Measurements from ENCODE around the gene MAN2B2.
A peak's percentile ranks its signal among the peaks of the same experiment; 100 is the strongest.

The MAN2B2 gene

DNA sequence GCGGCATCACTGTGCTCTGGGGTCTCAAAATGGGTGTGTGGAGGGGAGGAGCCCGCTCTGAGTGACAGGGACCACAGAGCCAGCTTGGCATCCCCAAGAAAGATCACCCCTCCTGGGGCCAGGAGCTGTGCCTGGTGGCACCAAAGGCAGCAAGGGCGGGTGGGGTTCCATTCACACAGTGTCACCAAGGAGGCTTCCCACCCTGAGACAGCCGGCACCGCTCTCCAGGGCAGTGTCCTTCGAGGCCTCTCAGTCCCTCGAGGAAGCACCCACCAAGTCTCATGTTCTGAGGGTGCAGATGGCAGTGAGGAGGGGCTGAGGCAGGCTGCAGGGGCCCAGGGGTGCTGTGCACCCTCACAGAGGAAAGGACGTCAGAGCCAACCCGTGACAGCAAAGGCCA lies 44.0 kb upstream of the MAN2B2 start:
- H2BK120ac ChIP-seq (ENCODE audit: insufficient read depth, low read length, poor library complexity): no peak overlapping the region
- no peaks in the 10 kb centered on the region for H3K4me1 ChIP-seq (ENCODE audit: control insufficient read depth in 1 of 2, insufficient read depth in 2 of 2, low read length in 2 of 2)
- H4K12ac ChIP-seq (ENCODE audit: low read depth, low read length): no peak overlapping the region
- H3K18ac ChIP-seq (ENCODE audit: low read length): no peak overlapping the region
- H3K9me3 ChIP-seq (ENCODE audit: insufficient read depth, low read depth, low read length): peaks cover 3% of the 10 kb centered on the region
- H2BK5ac ChIP-seq (ENCODE audit: low read depth, low read length, poor library complexity): no peak overlapping the region
- H3K79me2 ChIP-seq (ENCODE audit: control insufficient read depth, insufficient read depth, low read length, poor library complexity): no peaks in the 10 kb centered on the region
- no peak overlapping the region for H3K14ac ChIP-seq (ENCODE audit: low read length)
- H2BK12ac ChIP-seq (ENCODE audit: low read length): no peak overlapping the region
- no peak overlapping the region for H3K9ac ChIP-seq (ENCODE audit: low read length)
- WGBS (ENCODE audit: extremely low coverage, insufficient coverage, insufficient read length): no CpG with 5 or more reads among the region's 9 CpGs
- H2AK5ac ChIP-seq (ENCODE audit: low read length): no peak overlapping the region
- H3K4me3 ChIP-seq (ENCODE audit: low read depth, low read length): no peak overlapping the region
- H3K27ac ChIP-seq (ENCODE audit: low read depth, low read length): no peak overlapping the region
- H3K4ac ChIP-seq (ENCODE audit: low read depth, low read length): no peak overlapping the region
- H3K79me1 ChIP-seq (ENCODE audit: low read length): no peaks in the 10 kb centered on the region
- no peak for DNase-seq
- no peak overlapping the region for H4K8ac ChIP-seq (ENCODE audit: low read depth, low read length)
- H3K4me2 ChIP-seq (ENCODE audit: low read length): no peak overlapping the region
- no peaks in the 10 kb centered on the region for H3K36me3 ChIP-seq (ENCODE audit: control insufficient read depth in 1 of 2, insufficient read depth in 2 of 2, low read length in 2 of 2)
- no peak overlapping the region for H3K23ac ChIP-seq (ENCODE audit: low read length)
- H3K27me3 ChIP-seq (ENCODE audit: insufficient read depth, low read length): no peaks in the 10 kb centered on the region
- no peak overlapping the region for H4K91ac ChIP-seq (ENCODE audit: low read depth, low read length)
- H2AFZ ChIP-seq (ENCODE audit: insufficient read depth, low read length, poor library complexity): no peak overlapping the region

DNA sequence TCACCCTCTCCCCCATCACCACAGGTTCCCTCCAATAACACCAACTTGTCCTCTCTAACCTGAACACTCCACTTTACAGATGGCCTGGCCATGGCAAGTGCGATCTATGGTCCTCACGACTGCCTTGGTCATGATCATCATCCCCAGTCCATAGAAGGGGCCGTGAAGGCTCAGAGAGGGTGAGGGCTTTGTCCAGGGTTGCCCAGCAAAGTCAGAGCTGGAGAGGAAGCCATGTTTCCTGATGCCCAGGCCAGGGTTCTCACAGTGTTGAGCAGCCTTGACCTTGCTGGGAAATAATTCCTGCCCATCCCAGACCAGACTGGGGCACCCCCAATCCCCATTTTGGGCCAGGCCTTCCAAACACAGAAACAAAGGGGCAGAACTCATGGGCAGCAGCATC lies 42.9 kb upstream of the MAN2B2 start:
- H2AFZ ChIP-seq (ENCODE audit: insufficient read depth, low read length, poor library complexity): no peak overlapping the region
- H4K8ac ChIP-seq (ENCODE audit: low read depth, low read length): no peak overlapping the region
- H4K91ac ChIP-seq (ENCODE audit: low read depth, low read length): no peak overlapping the region
- H3K4me2 ChIP-seq (ENCODE audit: low read length): no peak overlapping the region
- H3K23ac ChIP-seq (ENCODE audit: low read length): no peak overlapping the region
- no peak overlapping the region for H3K4ac ChIP-seq (ENCODE audit: low read depth, low read length)
- H3K27me3 ChIP-seq (ENCODE audit: insufficient read depth, low read length): no peaks in the 10 kb centered on the region
- no peak overlapping the region for H3K4me3 ChIP-seq (ENCODE audit: low read depth, low read length)
- no peaks in the 10 kb centered on the region for H3K79me2 ChIP-seq (ENCODE audit: control insufficient read depth, insufficient read depth, low read length, poor library complexity)
- H3K9ac ChIP-seq (ENCODE audit: low read length): no peak overlapping the region
- H2BK12ac ChIP-seq (ENCODE audit: low read length): no peak overlapping the region
- no peak overlapping the region for H2AK5ac ChIP-seq (ENCODE audit: low read length)
- no peak for DNase-seq
- H3K27ac ChIP-seq (ENCODE audit: low read depth, low read length): no peak overlapping the region
- no peak overlapping the region for H2BK120ac ChIP-seq (ENCODE audit: insufficient read depth, low read length, poor library complexity)
- H3K14ac ChIP-seq (ENCODE audit: low read length): no peak overlapping the region
- H3K36me3 ChIP-seq (ENCODE audit: control insufficient read depth in 1 of 2, insufficient read depth in 2 of 2, low read length in 2 of 2): no peaks in the 10 kb centered on the region
- no CpG with 5 or more reads among the region's 3 CpGs for WGBS (ENCODE audit: extremely low coverage, insufficient coverage, insufficient read length)
- no peak overlapping the region for H3K18ac ChIP-seq (ENCODE audit: low read length)
- no peaks in the 10 kb centered on the region for H3K79me1 ChIP-seq (ENCODE audit: low read length)
- peaks cover 3% of the 10 kb centered on the region for H3K9me3 ChIP-seq (ENCODE audit: insufficient read depth, low read depth, low read length)
- H4K12ac ChIP-seq (ENCODE audit: low read depth, low read length): no peak overlapping the region
- H2BK5ac ChIP-seq (ENCODE audit: low read depth, low read length, poor library complexity): no peak overlapping the region
- H3K4me1 ChIP-seq (ENCODE audit: control insufficient read depth in 1 of 2, insufficient read depth in 2 of 2, low read length in 2 of 2): no peaks in the 10 kb centered on the region

GRCh38 chr4:6532658-6533057 lies 42.3 kb upstream of the MAN2B2 start:
- no peak overlapping the region for H3K4me3 ChIP-seq (ENCODE audit: low read depth, low read length)
- no CpG with 5 or more reads among the region's 9 CpGs for WGBS (ENCODE audit: extremely low coverage, insufficient coverage, insufficient read length)
- DNase-seq: no peak

DNA sequence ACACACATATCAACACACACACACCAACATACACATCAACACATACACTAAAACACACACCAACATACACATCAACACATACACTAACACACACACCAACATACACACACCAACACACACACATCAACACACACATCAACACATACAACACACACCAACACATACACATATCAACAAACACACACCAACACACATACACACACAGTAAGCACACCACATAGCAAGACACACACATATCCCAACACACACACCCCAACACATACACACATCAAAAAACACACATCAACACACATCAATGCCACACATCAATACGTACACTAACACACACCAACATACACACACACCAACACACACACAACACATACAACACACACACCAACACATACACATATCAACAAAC lies 40.9 kb upstream of the MAN2B2 start:
- H4K91ac ChIP-seq (ENCODE audit: low read depth, low read length): no peak overlapping the region
- H3K18ac ChIP-seq (ENCODE audit: low read length): no peak overlapping the region
- H2BK120ac ChIP-seq (ENCODE audit: insufficient read depth, low read length, poor library complexity): no peak overlapping the region
- 100% methylated on average over 1 of the region's 1 CpG for WGBS (ENCODE audit: extremely low coverage, insufficient coverage, insufficient read length)
- H3K36me3 ChIP-seq (ENCODE audit: control insufficient read depth in 1 of 2, insufficient read depth in 2 of 2, low read length in 2 of 2): no peaks in the 10 kb centered on the region
- H3K4me1 ChIP-seq (ENCODE audit: control insufficient read depth in 1 of 2, insufficient read depth in 2 of 2, low read length in 2 of 2): no peaks in the 10 kb centered on the region
- no peaks in the 10 kb centered on the region for H3K27me3 ChIP-seq (ENCODE audit: insufficient read depth, low read length)
- no peak for DNase-seq
- no peak overlapping the region for H2BK12ac ChIP-seq (ENCODE audit: low read length)
- H3K4me2 ChIP-seq (ENCODE audit: low read length): no peak overlapping the region
- H4K12ac ChIP-seq (ENCODE audit: low read depth, low read length): no peak overlapping the region
- H3K79me1 ChIP-seq (ENCODE audit: low read length): no peaks in the 10 kb centered on the region
- no peak overlapping the region for H4K8ac ChIP-seq (ENCODE audit: low read depth, low read length)
- no peaks in the 10 kb centered on the region for H3K79me2 ChIP-seq (ENCODE audit: control insufficient read depth, insufficient read depth, low read length, poor library complexity)
- H2AK5ac ChIP-seq (ENCODE audit: low read length): no peak overlapping the region
- H3K14ac ChIP-seq (ENCODE audit: low read length): no peak overlapping the region
- H2BK5ac ChIP-seq (ENCODE audit: low read depth, low read length, poor library complexity): no peak overlapping the region
- peaks cover 3% of the 10 kb centered on the region for H3K9me3 ChIP-seq (ENCODE audit: insufficient read depth, low read depth, low read length)
- H3K23ac ChIP-seq (ENCODE audit: low read length): peak overlapping the region; percentile 97
- H3K4ac ChIP-seq (ENCODE audit: low read depth, low read length): no peak overlapping the region
- H3K4me3 ChIP-seq (ENCODE audit: low read depth, low read length): no peak overlapping the region
- no peak overlapping the region for H3K9ac ChIP-seq (ENCODE audit: low read length)
- no peak overlapping the region for H2AFZ ChIP-seq (ENCODE audit: insufficient read depth, low read length, poor library complexity)
- no peak overlapping the region for H3K27ac ChIP-seq (ENCODE audit: low read depth, low read length)

More at GRCh38 chr4:6532658-6533057, 42.3 kb upstream of the MAN2B2 start:
- H3K18ac ChIP-seq (ENCODE audit: low read length): no peak overlapping the region
- H3K27me3 ChIP-seq (ENCODE audit: insufficient read depth, low read length): no peaks in the 10 kb centered on the region
- no peak overlapping the region for H2BK12ac ChIP-seq (ENCODE audit: low read length)
- H3K14ac ChIP-seq (ENCODE audit: low read length): no peak overlapping the region
- H3K36me3 ChIP-seq (ENCODE audit: control insufficient read depth in 1 of 2, insufficient read depth in 2 of 2, low read length in 2 of 2): no peaks in the 10 kb centered on the region
- no peak overlapping the region for H2BK5ac ChIP-seq (ENCODE audit: low read depth, low read length, poor library complexity)
- H4K8ac ChIP-seq (ENCODE audit: low read depth, low read length): no peak overlapping the region
- no peak overlapping the region for H2AK5ac ChIP-seq (ENCODE audit: low read length)
- no peak overlapping the region for H3K9ac ChIP-seq (ENCODE audit: low read length)
- H3K4me1 ChIP-seq (ENCODE audit: control insufficient read depth in 1 of 2, insufficient read depth in 2 of 2, low read length in 2 of 2): no peaks in the 10 kb centered on the region
- H2AFZ ChIP-seq (ENCODE audit: insufficient read depth, low read length, poor library complexity): no peak overlapping the region
- no peak overlapping the region for H4K91ac ChIP-seq (ENCODE audit: low read depth, low read length)
- no peak overlapping the region for H3K4me2 ChIP-seq (ENCODE audit: low read length)
- no peak overlapping the region for H4K12ac ChIP-seq (ENCODE audit: low read depth, low read length)
- no peak overlapping the region for H3K23ac ChIP-seq (ENCODE audit: low read length)
- H3K79me2 ChIP-seq (ENCODE audit: control insufficient read depth, insufficient read depth, low read length, poor library complexity): no peaks in the 10 kb centered on the region
- no peak overlapping the region for H2BK120ac ChIP-seq (ENCODE audit: insufficient read depth, low read length, poor library complexity)
- no peak overlapping the region for H3K4ac ChIP-seq (ENCODE audit: low read depth, low read length)
- no peaks in the 10 kb centered on the region for H3K79me1 ChIP-seq (ENCODE audit: low read length)
- H3K9me3 ChIP-seq (ENCODE audit: insufficient read depth, low read depth, low read length): peaks cover 3% of the 10 kb centered on the region
- H3K27ac ChIP-seq (ENCODE audit: low read depth, low read length): no peak overlapping the region
